B cell (primary cell): Measurements from ENCODE around the gene DHX9. TPM values are rescaled to one million over a fixed set of nuclear protein-coding genes. Genes with fewer than 3 reads are reported as not detected.

Source experiments
- ATAC-seq: fragments of 200-7000 bp; cut with Tn5 transposase; one replicate; pipeline ENCODE4 v1.10.0; 2021; ENCODE audit warnings: low read depth, mild to moderate bottlenecking, moderate number of reproducible peaks, moderate library complexity
- CTCF ChIA-PET: fragments of 350-600 bp; sonication (Branson Sonifier 250); formaldehyde crosslinking; loops from one replicate; lab custom pipeline; 2021; ENCODE audit warnings: antibody characterized with exemption, inconsistent platforms; lab: Charles Lee
- POLR2A ChIA-PET: fragments of 350-600 bp; sonication (Branson Sonifier 250); formaldehyde crosslinking; loops from one replicate; lab custom pipeline; 2021; ENCODE audit warnings: antibody characterized with exemption; lab: Charles Lee
- DNase-seq: peaks from one replicate; pipeline ENCODE4 v3.0.0; 2013
- H2AFZ ChIP-seq: 2 replicates; pipeline ENCODE4 v1.6.1; 2012; ENCODE audit warnings: mild to moderate bottlenecking, low read depth, low read length; ENCODE audit not compliant: insufficient read depth, poor library complexity, severe bottlenecking
- H3K27ac ChIP-seq, 2 donors: 1 replicate in 1 of 2; 2 replicates in 1 of 2; pipeline ENCODE4 v1.5.1; 2012 to 2013; ENCODE audit warnings: low read length in 2 of 2, mild to moderate bottlenecking in 2 of 2, moderate library complexity in 1 of 2
- H3K27me3 ChIP-seq, 4 experiments: fragments of 200-600 bp in 1 of 4; sonication (generic) in 1 of 4; replicated peaks in 1 of 4; 1 replicate in 2 of 4; 2 replicates in 2 of 4; pipeline versions ENCODE4 v1.6.1 to v1.7.0; 2013 to 2016; ENCODE audit warnings: low read length in 3 of 4, mild to moderate bottlenecking in 2 of 4, mixed read lengths in 1 of 4, moderate library complexity in 1 of 4; ENCODE audit not compliant: insufficient read depth in 4 of 4, control insufficient read depth in 3 of 4; ENCODE audit errors: control extremely low read depth in 1 of 4
- H3K36me3 ChIP-seq, 2 experiments: replicated peaks in 1 of 2; 1 replicate in 1 of 2; 2 replicates in 1 of 2; pipeline versions ENCODE4 v1.6.1 to v1.7.1; 2013; ENCODE audit warnings: low read length in 1 of 2; ENCODE audit not compliant: insufficient read depth in 2 of 2, control insufficient read depth in 1 of 2; ENCODE audit errors: control extremely low read depth in 1 of 2, extremely low read depth in 1 of 2
- H3K4me1 ChIP-seq, 2 donors: fragments of 200-600 bp in 1 of 2; sonication (generic) in 1 of 2; 1 replicate in 1 of 2; 2 replicates in 1 of 2; pipeline versions ENCODE4 v1.5.1 to v1.6.1; 2013 to 2017; ENCODE audit warnings: low read length in 2 of 2; ENCODE audit not compliant: control insufficient read depth in 2 of 2, insufficient read depth in 2 of 2
- H3K4me2 ChIP-seq: replicated peaks from 2 replicates; pipeline ENCODE3; 2012; ENCODE audit warnings: mild to moderate bottlenecking, low read depth, low read length; ENCODE audit not compliant: poor library complexity, severe bottlenecking
- H3K4me3 ChIP-seq, 5 experiments: fragments of 200-600 bp in 1 of 5; sonication (generic) in 1 of 5; 1 replicate in 3 of 5; 2 replicates in 2 of 5; pipeline versions ENCODE4 v1.5.1 to v1.7.0; 2011 to 2016; ENCODE audit warnings: low read length in 4 of 5, mild to moderate bottlenecking in 4 of 5, low read depth in 2 of 5, control low read depth in 1 of 5, moderate library complexity in 1 of 5; ENCODE audit not compliant: insufficient read depth in 1 of 5; ENCODE audit errors: control extremely low read depth in 1 of 5, extremely low read depth in 1 of 5
- H3K79me2 ChIP-seq: fragments of 200-600 bp; sonication (generic); one replicate; pipeline ENCODE4 v1.6.0; 2016; ENCODE audit warnings: low read length; ENCODE audit not compliant: control insufficient read depth, insufficient read depth
- H3K9ac ChIP-seq: fragments of 200-600 bp; sonication (generic); 2 replicates; pipeline ENCODE4 v1.6.1; 2017; ENCODE audit warnings: mild to moderate bottlenecking, low read length, moderate library complexity
- H3K9me3 ChIP-seq, 3 donors: one replicate each; pipeline versions ENCODE4 v1.6.1 to v1.7.1; 2013; ENCODE audit warnings: low read length in 2 of 3; ENCODE audit not compliant: control insufficient read depth in 2 of 3, insufficient read depth in 1 of 3; ENCODE audit errors: control extremely low read depth in 1 of 3
- H4K20me1 ChIP-seq: 2 replicates; pipeline ENCODE4 v1.6.0; 2012; ENCODE audit warnings: mild to moderate bottlenecking, low read length; ENCODE audit not compliant: insufficient read depth, control insufficient read depth, poor library complexity, severe bottlenecking
- H3K27ac Mint-ChIP-seq: one replicate; pipeline ENCODE4 v1.8.0; 2021; ENCODE audit warnings: mixed read lengths
- H3K27me3 Mint-ChIP-seq: one replicate; pipeline ENCODE4 v1.8.0; 2021; ENCODE audit warnings: mixed read lengths
- H3K4me1 Mint-ChIP-seq: one replicate; pipeline ENCODE4 v1.8.0; 2021; ENCODE audit warnings: mixed read lengths
- H3K4me3 Mint-ChIP-seq: one replicate; pipeline ENCODE4 v1.8.0; 2021; ENCODE audit warnings: mixed read lengths
- H3K9me3 Mint-ChIP-seq: one replicate; pipeline ENCODE4 v1.8.0; 2022; ENCODE audit warnings: mixed read lengths; ENCODE audit not compliant: insufficient read depth
- EZH2 ChIP-seq: IDR thresholded peaks from 2 replicates; pipeline ENCODE4 v1.6.1; 2012; ENCODE audit warnings: borderline replicate concordance, low read depth, mild to moderate bottlenecking, moderate library complexity, low read length; ENCODE audit not compliant: insufficient read depth, poor library complexity, severe bottlenecking
- WGBS: methylation state at CpG from one replicate; pipeline ENCODE4 v1.1.5; 2013; ENCODE audit warnings: missing lambda C conversion rate; ENCODE audit not compliant: insufficient coverage; 5-methylcytosine and 5-hydroxymethylcytosine counted together
- intact Hi-C: fragments of 100-400 bp; cut with micrococcal nuclease; formaldehyde crosslinking; loops from one replicate; pipeline ENCODE4 v1.10.0; 2022
- polyA plus RNA-seq: library from polyadenylated mRNA; depleted of rRNA; stranded (reverse); fragments of >200 nt; gene quantifications from 2 replicates; pipeline ENCODE4 v1.2.3, GENCODE V29; 2012
- total RNA-seq, 2 donors: library from RNA; stranded (reverse); fragments of 120-200 nt in 1 of 2; gene quantifications; 1 replicate in 1 of 2; 2 replicates in 1 of 2; pipeline versions ENCODE4 v1.2.3 to v1.2.4, GENCODE V29; 2013 to 2022
- TF ChIP-seq, protein P1 (sequence below): fragments of 200-600 bp; IDR thresholded peaks from one replicate; pipeline ENCODE4 v1.8.0; 2022; ENCODE audit warnings: antibody characterized with exemption, mild to moderate bottlenecking

The DHX9 gene
- total and polyA plus RNA-seq, 2 donors (not counting 1 experiment from before 2014, with no cell fraction given) = 70.6 to 213 TPM

DNA sequence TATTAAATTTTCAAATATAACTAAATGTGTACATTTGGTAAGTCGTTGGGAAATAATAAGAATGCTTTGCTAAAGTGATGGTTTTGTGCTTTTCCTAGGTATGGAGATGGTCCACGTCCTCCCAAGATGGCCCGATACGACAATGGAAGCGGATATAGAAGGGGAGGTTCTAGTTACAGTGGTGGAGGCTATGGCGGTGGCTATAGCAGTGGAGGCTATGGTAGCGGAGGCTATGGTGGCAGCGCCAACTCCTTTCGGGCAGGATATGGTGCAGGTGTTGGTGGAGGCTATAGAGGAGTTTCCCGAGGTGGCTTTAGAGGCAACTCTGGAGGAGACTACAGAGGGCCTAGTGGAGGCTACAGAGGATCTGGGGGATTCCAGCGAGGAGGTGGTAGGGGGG lies 47.8 kb downstream of the DHX9 start:
- ATAC-seq (no peak), DNase-seq (no peak)
- TF ChIP-seq, protein P1, sequence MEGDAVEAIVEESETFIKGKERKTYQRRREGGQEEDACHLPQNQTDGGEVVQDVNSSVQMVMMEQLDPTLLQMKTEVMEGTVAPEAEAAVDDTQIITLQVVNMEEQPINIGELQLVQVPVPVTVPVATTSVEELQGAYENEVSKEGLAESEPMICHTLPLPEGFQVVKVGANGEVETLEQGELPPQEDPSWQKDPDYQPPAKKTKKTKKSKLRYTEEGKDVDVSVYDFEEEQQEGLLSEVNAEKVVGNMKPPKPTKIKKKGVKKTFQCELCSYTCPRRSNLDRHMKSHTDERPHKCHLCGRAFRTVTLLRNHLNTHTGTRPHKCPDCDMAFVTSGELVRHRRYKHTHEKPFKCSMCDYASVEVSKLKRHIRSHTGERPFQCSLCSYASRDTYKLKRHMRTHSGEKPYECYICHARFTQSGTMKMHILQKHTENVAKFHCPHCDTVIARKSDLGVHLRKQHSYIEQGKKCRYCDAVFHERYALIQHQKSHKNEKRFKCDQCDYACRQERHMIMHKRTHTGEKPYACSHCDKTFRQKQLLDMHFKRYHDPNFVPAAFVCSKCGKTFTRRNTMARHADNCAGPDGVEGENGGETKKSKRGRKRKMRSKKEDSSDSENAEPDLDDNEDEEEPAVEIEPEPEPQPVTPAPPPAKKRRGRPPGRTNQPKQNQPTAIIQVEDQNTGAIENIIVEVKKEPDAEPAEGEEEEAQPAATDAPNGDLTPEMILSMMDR = no peak
- no peak for TF ChIP-seq EZH2
- Mint-ChIP-seq H3K4me3 (no peak overlapping the region), H3K4me1 (peaks cover 3% of the 10 kb centered on the region), H3K27me3 (no peaks in the 10 kb centered on the region), H3K27ac (no peak overlapping the region), H3K9me3 (no peaks in the 10 kb centered on the region)
- no peaks in the 10 kb centered on the region for H3K4me1 ChIP-seq
- no peaks in the 10 kb centered on the region for H3K27me3 ChIP-seq
- ChIA-PET CTCF (no interaction called here), POLR2A (no interaction called here)
- H2AFZ ChIP-seq = no peak overlapping the region
- peaks cover 18 to 66% of the 10 kb centered on the region in 2 experiments for H3K36me3 ChIP-seq
- H3K27ac ChIP-seq = no peak overlapping the region
- H3K4me3 ChIP-seq = no peak overlapping the region
- H3K9ac ChIP-seq = no peak overlapping the region
- no peaks in the 10 kb centered on the region for H3K79me2 ChIP-seq
- no peak overlapping the region for H3K4me2 ChIP-seq
- intact Hi-C loops = no loop called here
- peaks cover 13% of the 10 kb centered on the region for H4K20me1 ChIP-seq
- H3K9me3 ChIP-seq = no peaks in the 10 kb centered on the region
- 100% methylated on average over 9 of the region's 11 CpGs for WGBS

DNA sequence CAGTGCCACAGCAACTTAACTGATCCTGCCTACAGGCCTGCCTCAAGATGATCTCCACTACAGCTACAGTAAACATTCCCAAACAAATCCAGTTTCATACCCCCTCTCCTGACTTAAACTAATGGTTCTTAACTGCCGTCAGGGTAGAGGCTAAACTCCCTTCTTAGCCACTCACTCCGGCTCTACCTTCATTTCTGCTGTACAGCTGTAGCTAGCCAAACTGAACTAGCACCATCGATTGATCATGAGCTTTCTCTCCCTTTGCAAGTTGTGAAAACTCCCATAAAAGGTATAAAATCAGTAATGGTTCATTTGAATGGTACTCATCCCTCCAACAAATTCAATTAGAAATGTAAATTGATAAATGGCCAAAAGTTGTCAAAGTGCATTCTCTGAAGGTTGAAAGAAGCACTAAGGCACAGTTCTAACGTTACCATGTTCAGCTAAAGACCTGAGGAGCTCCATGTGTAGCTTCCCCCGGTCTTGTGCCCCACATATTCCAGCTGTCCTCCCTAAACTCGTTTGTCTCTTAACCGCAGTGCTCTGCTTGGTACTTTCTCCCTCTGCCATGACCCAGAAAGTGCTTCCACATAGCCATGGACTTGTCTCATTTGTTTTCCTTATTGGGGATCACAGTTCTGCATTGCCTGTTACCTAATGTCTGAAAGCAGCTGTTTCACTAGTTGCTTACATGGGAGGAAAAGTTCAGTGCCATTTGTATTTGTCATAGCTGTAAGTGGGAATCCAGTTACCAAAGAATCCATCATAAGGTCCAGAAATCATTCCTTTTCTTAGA lies 49.8 kb downstream of the DHX9 start:
- Mint-ChIP-seq H3K27me3 (no peaks in the 10 kb centered on the region), H3K27ac (peak overlapping the region; percentile 57), H3K4me3 (no peak overlapping the region), H3K9me3 (peaks cover 2% of the 10 kb centered on the region), H3K4me1 (peaks cover 3% of the 10 kb centered on the region)
- H3K4me2 ChIP-seq = no peak overlapping the region
- TF ChIP-seq EZH2 = no peak
- TF ChIP-seq, protein P1 = no peak
- H3K4me1 ChIP-seq = no peaks in the 10 kb centered on the region
- intact Hi-C loops = no loop called here
- no peaks in the 10 kb centered on the region for H3K27me3 ChIP-seq
- ChIA-PET CTCF (interaction anchor here (0.9 kb wide), 1 partner anchor 49 kb away, joined by 3 read pairs; no protein-coding TSS in a partner anchor), POLR2A (no interaction called here)
- H4K20me1 ChIP-seq = peaks cover 13% of the 10 kb centered on the region
- no peak overlapping the region for H3K9ac ChIP-seq
- no peak overlapping the region for H2AFZ ChIP-seq
- 91% methylated on average over 6 of the region's 7 CpGs for WGBS
- no peak for DNase-seq
- ATAC-seq = no peak
- no peaks in the 10 kb centered on the region for H3K9me3 ChIP-seq
- H3K4me3 ChIP-seq = no peak overlapping the region
- no peaks in the 10 kb centered on the region for H3K79me2 ChIP-seq
- H3K27ac ChIP-seq = no peak overlapping the region
- H3K36me3 ChIP-seq = peaks cover 13 to 49% of the 10 kb centered on the region in 2 experiments
